Measurements from ENCODE around the gene ACD. TPM values are rescaled to one million over a fixed set of nuclear protein-coding genes. Genes with fewer than 3 reads are reported as not detected.

Gene ACD
- total RNA-seq, 1 experiment from 2014 or later: 41.3 TPM

DNA sequence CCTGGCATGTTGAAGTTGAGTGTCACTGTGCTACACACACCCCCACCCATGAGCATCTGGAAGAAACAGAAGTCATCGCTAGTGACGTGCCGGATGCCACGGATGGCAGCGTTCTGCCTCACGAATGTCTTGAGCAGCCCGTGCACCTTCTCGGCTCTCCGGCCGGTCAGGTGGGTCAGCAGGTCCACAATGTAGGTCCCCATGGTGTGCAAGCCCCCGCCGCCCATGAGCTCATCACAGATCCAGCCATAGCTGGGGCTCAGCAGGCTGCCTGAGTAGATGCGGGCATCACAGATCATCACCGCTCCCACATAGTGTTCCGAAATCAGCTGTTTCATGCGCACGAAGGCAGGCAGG, 15.5 kb upstream of the ACD start (continued):
- TF ChIP-seq ZNF532 (CRISPR knock-in tag; IDR thresholded peaks at IDR 0.05; ENCODE audit: borderline replicate concordance): no peak
- TF ChIP-seq NR3C1 (CRISPR knock-in tag; conservative IDR thresholded peaks at IDR 0.05; ENCODE audit: low read depth): no peak
- no peak for TF ChIP-seq TP53 (CRISPR knock-in tag; IDR thresholded peaks at IDR 0.05)
- TF ChIP-seq ATF6 (CRISPR knock-in tag; IDR thresholded peaks at IDR 0.05): no peak
- TF ChIP-seq SOX15 (CRISPR knock-in tag; IDR thresholded peaks at IDR 0.05): no peak
- TF ChIP-seq PRDM15 (CRISPR knock-in tag; IDR thresholded peaks at IDR 0.05): no peak
- TF ChIP-seq, protein P1, sequence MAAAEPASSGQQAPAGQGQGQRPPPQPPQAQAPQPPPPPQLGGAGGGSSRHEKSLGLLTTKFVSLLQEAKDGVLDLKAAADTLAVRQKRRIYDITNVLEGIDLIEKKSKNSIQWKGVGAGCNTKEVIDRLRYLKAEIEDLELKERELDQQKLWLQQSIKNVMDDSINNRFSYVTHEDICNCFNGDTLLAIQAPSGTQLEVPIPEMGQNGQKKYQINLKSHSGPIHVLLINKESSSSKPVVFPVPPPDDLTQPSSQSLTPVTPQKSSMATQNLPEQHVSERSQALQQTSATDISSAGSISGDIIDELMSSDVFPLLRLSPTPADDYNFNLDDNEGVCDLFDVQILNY (CRISPR knock-in tag; IDR thresholded peaks at IDR 0.05): no peak
- no peak for TF ChIP-seq TEAD1 (CRISPR knock-in tag; IDR thresholded peaks at IDR 0.05)
- no peak for TF ChIP-seq FOXP4 (CRISPR knock-in tag; IDR thresholded peaks at IDR 0.05)
- TF ChIP-seq ZNF138 (CRISPR knock-in tag; conservative IDR thresholded peaks at IDR 0.05): no peak

GRCh38 chr16:67674851-67675578, 15.0 kb upstream of the ACD start:
- TF ChIP-seq ETV6 (CRISPR knock-in tag; IDR thresholded peaks at IDR 0.05): no peak
- H3K9me3 Mint-ChIP-seq: no peaks in the 10 kb centered on the region
- H3K27ac Mint-ChIP-seq: peak overlapping the region; percentile 56
- no peaks in the 10 kb centered on the region for H3K36me3 Mint-ChIP-seq
- H3K4me3 Mint-ChIP-seq: no peak overlapping the region
- ATAC-seq (no peak), DNase-seq (ENCODE audit: low spot score) (no peak)
- H3K4me1 Mint-ChIP-seq: no peaks in the 10 kb centered on the region; the same call in 1 of the 2 replicates
- H3K27me3 Mint-ChIP-seq (ENCODE audit: low read depth): no peaks in the 10 kb centered on the region
- CTCF ChIA-PET: interaction anchor here (1.2 kb wide), 1 partner anchor 154 kb away, joined by 3 read pairs; no protein-coding TSS in a partner anchor
- POLR2A ChIA-PET: no interaction called here

All from WTC11 (cell line).